ENCODE data around the gene RBM33.

Gene RBM33

DNA sequence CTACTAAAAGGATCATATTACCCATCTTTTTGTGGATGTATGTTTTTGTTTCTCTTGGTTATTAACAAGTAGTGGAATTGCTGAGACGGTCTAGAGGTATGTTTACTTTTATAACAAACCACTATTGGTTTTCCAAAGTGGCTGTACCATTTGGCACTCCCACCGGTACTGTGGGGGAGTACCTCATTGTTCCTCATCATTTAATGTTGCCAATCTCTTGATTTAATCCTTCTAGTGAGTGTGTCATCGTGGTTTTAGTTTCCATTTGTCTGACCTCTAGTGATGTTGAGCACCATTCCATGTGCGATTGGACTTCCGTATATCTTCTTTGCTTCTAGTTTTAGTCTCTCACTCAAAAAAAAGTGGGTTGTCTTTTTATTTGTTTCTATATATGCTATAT, 50.4 kb downstream of the RBM33 start:
- no peak for DNase-seq (ENCODE audit: low spot score)

DNA sequence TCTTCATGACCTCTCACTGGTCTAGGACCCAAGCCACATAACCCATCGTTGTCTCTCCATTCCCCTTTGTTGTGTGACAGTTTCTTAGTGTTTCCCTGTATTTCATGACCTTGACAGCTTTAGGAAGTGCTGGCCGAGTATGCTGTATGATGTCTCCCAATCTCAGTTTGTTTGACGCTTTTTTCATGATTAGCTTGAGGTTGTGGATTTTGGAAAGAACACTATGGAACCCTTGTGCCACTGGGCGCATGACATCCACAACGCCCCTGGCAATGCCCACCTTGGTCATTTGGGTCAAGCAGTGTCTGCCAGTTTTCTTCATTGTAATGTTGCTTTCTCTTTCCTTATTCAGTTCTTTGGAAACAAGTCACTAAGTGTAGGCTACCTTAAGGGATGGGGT, 52.3 kb downstream of the RBM33 start:
- DNase-seq (ENCODE audit: low spot score): no peak

DNA sequence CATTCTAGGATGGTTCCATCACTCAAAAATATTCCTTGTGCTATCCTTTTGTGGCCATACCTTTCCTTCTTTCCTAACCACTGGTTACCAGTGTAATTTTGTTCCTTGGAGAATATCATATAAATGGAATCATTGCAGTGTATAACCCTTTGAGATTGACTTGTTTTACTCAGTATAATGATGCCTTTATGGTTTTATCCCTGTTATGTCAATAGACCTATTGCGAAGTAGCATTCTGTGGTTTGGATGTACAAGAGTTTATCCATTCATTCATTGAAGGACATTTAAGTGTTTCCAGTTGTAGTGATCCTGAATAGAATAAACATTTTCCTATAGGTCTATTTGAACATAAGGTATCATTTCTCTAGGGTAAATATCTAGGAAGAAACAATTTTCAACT, 54.2 kb downstream of the RBM33 start:
- DNase-seq (ENCODE audit: low spot score): peak; percentile 15

DNA sequence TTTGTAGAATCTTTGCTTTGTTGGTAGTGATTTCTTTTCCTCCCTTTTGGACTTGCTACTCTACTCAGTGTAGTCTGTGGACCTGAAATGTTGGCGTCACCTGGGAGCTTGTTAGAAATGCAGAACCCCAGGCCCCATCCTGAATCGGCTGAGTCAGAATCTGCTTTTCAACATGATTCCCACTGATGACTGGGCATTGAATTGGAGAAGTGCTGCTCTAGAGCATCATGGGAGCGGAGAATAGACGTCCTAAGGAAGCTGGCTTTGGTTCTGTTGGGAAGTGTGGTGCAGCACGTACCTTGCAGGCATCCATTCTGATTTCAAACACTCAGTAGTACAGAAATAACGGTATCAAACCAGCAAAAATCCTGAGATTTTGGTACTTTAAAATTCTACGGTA, 54.7 kb downstream of the RBM33 start:
- DNase-seq (ENCODE audit: low spot score): no peak

DNA sequence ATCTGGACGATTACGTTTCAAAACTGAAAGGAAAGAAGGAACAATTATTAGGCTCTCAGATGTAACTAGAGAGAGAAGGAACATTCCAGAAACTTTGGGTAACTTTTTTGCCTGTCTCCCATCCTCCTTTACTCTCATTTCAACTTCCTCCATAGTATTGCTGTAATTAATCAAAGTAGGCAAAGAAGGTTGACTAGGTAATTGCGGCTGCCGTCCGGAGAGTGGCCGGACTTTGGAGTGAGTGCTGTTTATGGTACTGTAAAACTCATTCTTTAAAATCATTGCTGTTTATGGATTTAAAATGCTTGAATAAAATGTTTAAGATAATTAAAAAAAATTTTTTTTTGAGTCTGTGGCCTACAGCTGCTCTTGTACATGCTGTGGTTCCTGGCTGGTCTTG, 56.4 kb downstream of the RBM33 start:
- no peak for DNase-seq (ENCODE audit: low spot score)

DNA sequence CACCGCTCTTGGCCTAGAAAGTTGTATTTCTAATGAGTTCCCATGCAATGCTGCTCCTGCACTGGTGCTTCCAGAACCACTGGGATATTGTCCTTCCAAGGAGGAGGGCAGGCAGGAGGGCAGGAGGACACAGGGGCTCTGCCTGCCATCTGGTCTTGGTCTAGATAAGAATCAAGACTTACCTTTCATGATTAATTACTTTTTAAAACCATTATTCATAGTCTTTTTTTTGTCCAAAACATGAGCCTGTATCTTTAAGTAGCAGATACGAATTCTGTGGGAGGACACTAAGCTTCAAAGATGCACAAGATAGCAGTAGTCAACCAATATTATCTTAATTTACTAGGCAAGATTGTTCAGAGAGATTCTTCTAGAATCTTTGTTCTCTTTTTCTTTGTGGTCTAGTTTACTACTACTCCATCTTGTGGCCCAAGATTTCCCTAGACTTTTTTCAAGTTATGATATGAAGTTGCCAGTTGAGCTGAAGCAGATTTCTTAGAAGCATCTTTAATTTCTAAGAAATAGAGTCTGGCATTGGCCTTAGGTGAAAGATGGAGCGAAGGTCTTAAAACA, 57.6 kb downstream of the RBM33 start:
- DNase-seq (ENCODE audit: low spot score): no peak

DNA sequence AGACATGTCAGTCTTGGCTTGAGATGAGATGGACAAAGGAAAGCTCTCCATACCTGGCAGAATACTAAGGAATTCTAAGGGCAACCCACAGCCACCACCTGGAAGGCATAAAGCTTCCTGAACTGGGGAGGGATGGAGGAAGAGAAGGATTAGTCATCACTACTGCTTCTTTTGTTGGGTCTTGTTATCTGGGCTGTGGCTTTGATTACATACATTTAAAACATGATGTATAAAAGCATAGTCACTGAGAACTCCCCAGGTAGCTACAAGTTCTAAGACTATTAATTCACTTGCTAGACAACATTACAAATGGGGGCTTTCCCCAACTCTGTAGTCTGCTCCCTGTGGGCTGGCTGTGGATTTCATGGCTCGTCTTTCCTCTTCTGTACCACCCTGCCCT, 58.2 kb downstream of the RBM33 start:
- no peak for DNase-seq (ENCODE audit: low spot score)

DNA sequence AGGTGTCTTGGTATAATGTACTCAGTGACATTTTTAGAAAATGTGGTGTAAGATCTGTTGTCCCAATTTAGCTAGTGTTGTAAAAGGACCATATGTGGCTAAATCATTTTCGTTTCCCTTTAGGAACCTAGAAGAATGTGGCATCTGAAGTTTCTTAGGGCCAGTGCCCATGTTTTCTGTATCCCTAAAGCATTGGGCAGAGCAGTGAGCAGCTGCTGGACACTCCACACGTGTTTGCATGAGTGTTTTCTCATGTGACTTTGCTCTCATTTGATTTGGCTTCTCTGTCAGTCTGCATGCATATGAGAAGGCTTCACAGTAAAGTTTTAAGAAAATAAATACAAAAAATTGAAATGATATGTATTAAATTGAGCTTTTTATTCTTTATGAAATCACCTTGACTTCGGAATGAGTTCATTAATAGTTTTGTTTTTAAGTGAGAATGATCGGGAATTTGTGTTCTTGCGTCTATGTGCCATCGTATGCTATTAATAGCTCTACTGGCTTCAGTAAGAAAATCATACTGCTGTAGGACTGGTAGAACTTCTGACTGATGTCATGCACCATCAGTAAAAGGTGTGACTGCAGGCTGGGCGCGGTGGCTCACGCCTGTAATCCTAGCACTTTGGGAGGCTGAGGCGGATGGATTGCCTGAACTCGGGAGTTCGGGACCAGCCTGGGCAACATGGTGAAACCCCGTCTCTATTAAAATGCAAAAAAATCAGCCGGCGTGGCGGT, 61.3 kb downstream of the RBM33 start:
- DNase-seq (ENCODE audit: low spot score): no peak

DNA sequence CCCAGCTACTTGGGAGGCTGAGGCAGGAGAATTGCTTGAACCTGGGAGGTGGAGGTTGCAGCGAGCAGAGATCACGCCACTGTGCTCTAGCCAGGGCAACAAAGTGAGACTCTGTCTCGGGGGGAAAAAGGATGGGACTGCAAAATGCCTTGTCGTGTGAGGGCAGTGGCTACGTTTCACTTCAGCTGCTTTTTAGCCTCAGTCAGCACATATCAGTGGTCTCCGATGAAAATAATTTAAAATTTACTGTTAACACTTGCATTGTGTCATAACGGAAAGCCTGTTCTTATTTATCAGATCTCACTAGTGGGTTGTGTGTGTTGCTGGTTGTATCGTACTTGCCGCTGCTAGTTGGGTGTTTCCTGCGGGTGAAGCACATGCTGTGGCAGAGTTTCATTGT, 61.9 kb downstream of the RBM33 start:
- no peak for DNase-seq (ENCODE audit: low spot score)

DNA sequence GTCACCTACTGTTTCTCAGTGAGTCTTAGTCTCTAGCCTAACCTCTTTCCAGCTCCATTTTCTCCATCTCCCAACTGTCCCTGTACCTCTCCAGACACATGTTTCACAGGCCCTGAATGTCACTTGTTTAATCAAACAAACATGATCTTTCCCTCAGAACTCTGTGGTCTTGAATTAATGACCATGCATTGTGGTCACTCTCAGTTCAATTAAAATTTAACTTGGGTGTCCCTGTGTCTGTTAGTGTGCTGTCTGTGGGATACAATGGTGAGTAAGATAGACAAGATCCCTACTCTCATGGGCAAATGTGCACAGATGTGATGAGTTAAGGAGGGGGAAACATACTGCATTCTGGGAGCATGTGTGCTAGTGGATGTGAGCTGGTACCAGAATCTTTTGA, 65.0 kb downstream of the RBM33 start:
- no peak for DNase-seq (ENCODE audit: low spot score)

DNA sequence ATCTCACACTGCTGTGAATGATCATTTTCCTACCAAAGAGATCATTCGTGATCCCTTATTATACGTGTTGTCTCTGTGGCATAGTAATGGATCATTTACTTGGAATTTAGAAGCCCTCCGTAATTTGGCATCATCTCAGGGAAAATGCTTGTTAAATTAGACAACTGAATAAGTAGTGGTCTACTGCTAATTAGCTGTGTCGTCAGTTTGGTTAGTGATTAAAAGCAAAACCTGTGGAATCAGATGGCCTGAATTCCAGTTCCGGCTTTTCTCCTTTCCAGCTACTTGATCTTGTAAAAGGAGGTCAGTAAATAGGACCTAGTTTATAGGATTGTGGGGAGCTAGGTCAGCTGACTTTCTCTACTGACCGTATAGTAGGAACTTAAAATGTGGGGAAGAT, 65.6 kb downstream of the RBM33 start:
- DNase-seq (ENCODE audit: low spot score): no peak

DNA sequence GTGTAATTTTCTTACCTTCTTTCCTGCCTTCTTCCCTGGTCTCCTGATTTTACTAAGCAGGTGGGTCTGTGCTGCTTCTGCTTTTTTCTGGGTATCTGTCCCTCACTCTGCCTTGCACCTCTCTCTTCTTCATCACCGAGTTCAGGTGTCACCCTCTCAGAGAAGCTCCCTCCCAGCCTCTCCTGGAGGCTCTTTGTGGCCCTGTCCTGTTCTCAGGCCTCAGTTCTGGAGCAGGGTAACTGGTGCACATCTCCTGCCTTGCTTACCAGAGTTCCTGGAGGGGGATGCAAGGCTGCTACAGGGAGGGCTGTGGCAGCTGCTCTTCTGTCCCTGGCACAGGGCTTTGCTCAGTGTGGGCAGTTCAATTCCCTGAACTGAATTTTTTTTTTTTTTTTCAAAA, 66.1 kb downstream of the RBM33 start:
- no peak for DNase-seq (ENCODE audit: low spot score)

DNA sequence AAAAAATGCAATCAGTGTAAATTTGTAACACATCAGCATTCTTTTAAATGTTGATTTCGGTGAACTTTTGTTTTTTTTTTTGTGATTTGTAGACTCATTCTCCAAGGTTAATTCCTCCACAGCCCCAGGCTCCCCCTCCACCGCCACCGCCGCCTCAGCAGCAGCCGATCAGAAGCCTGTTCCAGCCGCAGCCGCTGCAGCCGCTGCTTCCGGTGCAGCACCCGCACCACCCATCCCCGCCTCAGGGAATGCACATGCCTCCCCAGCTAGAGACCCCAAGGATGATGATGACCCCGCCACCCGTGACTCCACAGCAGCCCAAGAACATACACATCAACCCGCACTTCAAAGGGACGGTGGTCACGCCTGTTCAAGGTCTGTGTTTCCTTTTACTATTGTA, 66.6 kb downstream of the RBM33 start:
- DNase-seq (ENCODE audit: low spot score): no peak

DNA sequence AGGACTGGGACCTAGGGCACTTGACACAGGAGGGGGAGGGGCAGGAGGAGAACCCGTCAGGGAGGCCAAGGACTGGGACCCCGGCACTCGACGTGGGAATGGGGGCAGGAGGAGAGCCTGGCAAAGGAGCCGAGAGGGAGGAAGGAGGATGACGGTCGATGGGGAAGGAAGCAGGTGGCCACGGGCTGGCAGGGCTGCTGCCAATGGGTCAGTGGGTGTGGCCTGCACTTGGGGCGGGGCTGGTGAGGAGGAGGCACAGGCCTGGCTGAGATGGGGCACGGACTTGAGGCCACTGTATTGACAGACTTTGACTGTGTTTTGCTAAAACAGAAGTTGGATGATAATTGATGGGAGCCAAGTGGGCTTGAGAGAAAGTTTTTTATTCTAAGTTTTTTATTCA, 68.9 kb downstream of the RBM33 start:
- DNase-seq (ENCODE audit: low spot score): no peak

DNA sequence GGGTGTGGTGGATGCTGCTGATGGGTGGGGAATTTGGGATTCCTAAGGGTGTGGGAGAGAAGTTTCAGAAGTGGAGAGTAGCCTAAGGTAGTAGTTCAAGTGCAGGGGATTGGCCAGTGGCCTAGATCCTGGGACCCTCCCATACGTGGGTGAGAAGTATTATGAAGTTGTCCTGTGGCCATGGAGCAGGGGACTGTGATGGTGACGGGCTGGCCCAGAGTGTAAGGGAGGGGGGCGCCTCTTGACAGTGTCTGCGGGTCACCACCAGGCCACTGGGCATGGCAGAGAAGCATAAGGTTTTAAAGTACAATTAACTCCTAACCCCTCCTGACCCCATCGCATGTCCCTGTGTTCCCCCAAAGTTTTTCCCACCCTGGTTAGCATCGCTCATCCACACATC, 70.2 kb downstream of the RBM33 start:
- DNase-seq (ENCODE audit: low spot score): no peak

DNA sequence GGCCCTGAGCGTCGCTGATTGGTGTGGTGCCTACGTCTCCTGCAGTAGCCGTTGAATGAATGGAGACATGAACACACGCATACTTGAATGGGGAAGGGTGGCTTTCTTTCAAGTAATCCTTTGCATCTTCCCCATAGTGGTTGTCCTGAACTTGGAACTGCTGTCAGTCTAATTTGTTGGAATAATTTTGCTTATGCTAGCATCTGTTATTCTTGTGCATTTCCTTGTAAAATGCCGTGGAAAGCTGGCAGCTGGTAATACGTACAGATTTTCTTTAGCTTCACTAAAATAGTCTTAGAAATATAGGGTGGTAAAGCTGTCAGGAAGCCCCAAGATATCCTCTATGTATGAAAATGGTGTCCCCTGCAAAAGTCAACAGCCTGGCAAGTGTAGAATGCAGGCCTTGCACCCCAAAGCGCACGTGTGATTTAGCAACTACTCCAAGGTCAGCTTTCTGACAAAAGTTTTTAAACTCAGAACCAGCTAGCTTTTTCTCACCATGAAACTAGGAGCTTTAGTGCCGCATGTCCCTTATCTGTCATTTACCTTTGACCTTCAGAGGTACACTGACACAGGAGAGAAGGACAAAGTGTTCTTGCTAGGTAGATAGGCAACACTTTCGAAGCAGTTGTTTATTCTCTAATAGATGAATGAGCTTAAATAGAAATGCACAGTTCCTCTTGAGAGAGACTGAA, 70.8 kb downstream of the RBM33 start:
- no peak for DNase-seq (ENCODE audit: low spot score)

DNA sequence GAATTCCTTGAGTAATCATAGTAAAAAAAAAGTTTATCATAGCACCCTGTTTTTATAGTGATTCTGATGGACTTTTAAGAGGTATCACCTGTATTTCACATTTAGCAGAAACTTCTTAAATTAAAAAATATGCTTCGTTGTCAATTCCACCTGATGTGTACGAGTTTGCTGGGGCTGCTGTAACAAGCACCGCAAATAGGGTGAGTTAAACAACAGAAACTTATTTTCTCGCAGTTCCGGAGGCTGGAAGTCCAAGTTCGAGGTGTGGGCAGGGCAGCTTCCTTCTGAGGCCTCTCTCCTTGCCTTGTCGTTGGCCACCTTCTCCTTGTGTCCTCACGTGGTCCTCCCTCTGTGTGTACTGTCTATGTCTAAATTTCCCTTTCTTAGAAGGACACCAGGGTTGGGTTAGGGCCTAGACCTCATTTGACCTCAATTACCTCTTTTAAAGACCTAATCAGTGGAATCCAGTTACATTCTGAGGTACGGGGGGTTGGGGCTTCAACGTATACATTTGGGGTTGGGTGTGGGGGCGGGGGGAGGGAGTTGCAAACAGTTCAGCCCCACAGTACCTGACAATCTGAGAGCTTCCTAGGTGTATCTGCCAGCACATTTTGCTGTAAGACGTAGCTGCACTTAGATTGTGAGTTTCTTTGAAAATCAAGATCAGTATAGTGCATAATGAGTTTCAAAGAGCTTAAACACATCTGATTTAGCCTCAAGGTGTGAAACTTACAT, 72.7 kb downstream of the RBM33 start:
- no peak for DNase-seq (ENCODE audit: low spot score)

DNA sequence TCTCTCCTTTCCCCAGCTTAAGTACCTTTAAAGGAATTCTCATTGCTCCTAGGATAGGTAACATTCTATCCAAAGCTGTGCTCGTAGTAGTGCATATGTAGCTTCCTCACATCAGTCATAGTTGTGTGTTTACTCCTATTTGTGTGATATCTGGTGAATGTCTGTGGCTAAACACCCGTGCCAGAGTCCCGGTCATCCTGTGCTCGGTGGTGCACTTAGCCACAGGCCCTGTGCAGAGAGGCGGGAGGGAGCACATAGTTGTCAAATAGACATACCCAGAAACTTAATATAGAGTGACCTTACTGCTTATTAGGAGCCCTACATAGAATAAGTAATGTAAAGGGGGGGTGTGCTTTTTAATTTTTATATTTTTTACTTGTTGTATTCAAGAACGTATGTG, 76.6 kb downstream of the RBM33 start:
- DNase-seq (ENCODE audit: low spot score): no peak

DNA sequence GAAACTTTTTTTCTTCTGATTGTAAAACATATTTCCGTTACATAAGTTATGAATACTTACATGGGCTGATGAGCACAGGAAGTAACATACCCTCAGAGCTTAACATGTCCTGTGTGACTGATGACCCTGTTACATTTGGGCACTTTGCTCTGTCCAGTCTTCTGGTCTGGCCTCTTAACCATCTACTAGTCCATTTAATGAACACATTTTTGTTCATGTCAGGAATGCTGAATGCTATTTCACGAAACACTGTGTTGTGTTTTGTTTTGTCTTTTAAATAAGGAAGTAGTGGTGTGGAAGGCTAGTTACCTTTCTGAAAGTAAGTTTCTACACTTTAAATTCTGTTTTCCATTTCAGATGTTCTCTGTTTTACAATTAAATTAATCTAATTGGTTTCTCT, 77.7 kb downstream of the RBM33 start:
- no peak for DNase-seq (ENCODE audit: low spot score)

DNA sequence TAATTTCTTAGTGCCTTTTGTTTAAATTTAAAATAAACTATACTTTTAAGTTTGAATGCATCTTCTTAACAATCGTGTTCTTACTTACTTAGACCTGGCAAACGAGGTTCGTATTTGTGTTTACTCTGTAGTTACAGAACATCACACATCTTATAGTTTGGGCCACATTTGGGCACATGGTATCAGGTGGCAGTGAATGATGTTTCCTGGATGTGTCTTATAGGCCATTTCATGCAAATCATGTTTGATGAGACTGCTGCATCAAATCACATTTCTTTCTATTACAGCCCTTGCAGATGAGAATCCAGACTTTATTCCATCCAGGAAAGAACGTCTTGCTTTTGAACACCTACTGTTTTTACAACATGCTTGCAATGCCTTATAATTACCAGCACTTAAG, 78.5 kb downstream of the RBM33 start:
- DNase-seq (ENCODE audit: low spot score): no peak

DNA sequence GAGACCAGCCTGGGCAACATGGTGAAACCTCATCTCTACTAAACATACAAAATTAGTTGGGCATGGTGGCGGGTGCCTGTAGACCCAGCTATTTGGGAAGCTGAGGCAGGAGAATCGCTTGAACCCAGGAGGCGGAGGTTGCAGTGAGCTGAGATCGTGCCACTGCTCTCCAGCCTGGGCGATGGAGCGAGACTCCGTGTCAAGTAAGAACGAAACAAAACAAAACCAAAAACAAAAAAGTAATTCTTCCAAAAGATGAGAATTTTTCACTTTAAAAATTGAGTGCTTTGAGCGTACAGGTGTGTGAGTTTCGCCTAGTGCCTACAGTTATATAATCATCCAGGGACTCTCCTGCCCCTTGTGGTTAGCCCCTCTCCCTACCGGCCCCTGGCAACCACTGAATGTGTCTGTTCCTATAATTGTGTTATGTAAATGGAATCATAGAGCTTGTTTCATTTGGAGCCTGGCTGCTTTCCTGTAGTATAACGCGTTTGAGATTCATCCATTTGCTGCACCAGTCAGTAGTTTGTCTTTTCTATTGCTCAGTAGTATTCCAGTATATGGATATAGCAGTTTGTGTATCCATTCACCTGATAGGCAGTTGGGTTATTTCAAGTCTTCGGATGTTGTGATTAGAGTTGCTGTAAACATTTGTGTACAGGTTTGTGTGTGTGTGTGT, 80.0 kb downstream of the RBM33 start:
- no peak for DNase-seq (ENCODE audit: low spot score)

DNA sequence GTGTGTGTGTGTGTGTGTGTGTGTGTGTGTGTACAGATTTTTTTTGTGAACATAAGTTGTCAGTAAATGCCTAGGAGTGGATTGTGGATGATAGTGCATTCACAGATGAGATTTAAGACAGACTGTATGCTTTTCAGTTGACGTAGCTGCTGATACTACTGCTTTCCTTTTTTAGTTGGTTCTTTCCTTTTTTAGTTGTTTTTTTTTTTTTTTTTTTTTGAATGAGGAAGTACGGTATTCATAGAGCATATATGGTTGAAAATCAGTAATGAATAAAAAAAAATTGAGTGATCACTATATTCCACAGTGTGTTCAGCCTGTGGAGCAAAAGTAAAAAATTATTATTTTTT, 80.5 kb downstream of the RBM33 start:
- DNase-seq (ENCODE audit: low spot score): no peak

DNA sequence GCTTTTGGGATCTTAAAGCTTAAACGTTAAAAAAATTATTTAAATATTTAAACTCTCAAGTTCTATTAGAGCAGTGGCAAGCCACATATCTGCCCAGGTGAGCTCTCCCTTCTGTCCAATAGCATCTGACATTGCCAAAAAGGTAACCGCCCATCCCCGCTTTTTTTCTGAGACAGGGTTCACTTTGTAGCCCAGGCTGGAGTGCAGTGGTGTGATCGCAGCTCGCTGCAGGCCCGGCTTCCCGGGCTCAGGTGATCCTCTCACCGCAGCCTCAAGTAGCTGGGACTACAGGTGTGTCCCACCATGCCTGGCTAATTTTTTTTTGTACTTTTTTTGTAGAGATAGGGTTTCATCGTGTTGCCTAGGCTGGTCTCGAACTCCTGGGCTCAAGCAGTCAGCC, 83.2 kb downstream of the RBM33 start:
- no peak for DNase-seq (ENCODE audit: low spot score)

Data from COLO829 (cell line).